22Rv1 (cell line): Measurements from ENCODE around the gene DNAI2.

Experiments used
- H3K27ac ChIP-seq: fragments of 450-650 bp; 2 replicates; pipeline ENCODE4 v1.5.1; 2017
- CTCF ChIP-seq: fragments of 450-650 bp; IDR thresholded peaks from 2 replicates; pipeline ENCODE4 v1.5.1; 2017; ENCODE audit warnings: mild to moderate bottlenecking
- ZFX ChIP-seq: fragments of 450-650 bp; IDR thresholded peaks from 2 replicates; pipeline ENCODE4 v1.6.1; 2017; ENCODE audit warnings: antibody characterized with exemption, borderline replicate concordance

The DNAI2 gene

GRCh38 chr17:74231928-74232907 is 41.8 kb upstream of the DNAI2 start:
- no peak for TF ChIP-seq ZFX
- TF ChIP-seq CTCF = no peak
- H3K27ac ChIP-seq = no peak overlapping the region

GRCh38 chr17:74233937-74234336 is 40.1 kb upstream of the DNAI2 start:
- TF ChIP-seq ZFX (no peak), CTCF (no peak)
- no peak overlapping the region for H3K27ac ChIP-seq

GRCh38 chr17:74234486-74234885 is 39.5 kb upstream of the DNAI2 start:
- TF ChIP-seq CTCF = no peak
- no peak for TF ChIP-seq ZFX
- H3K27ac ChIP-seq = no peak overlapping the region

- no peak for TF ChIP-seq CTCF
- TF ChIP-seq ZFX = no peak
- no peak overlapping the region for H3K27ac ChIP-seq
Measured at GRCh38 chr17:74235040-74235581, 38.9 kb upstream of the DNAI2 start.

GRCh38 chr17:74235911-74236371 is 38.1 kb upstream of the DNAI2 start:
- TF ChIP-seq ZFX = no peak
- no peak for TF ChIP-seq CTCF
- H3K27ac ChIP-seq = no peak overlapping the region

GRCh38 chr17:74237321-74237720 is 36.7 kb upstream of the DNAI2 start:
- TF ChIP-seq ZFX (no peak), CTCF (no peak)
- H3K27ac ChIP-seq = no peak overlapping the region

GRCh38 chr17:74239172-74239571 is 34.9 kb upstream of the DNAI2 start:
- no peak for TF ChIP-seq ZFX
- TF ChIP-seq CTCF = no peak
- H3K27ac ChIP-seq = no peak overlapping the region
